ENCODE results near the gene PSAPL1. TPM values are rescaled to one million over a fixed set of nuclear protein-coding genes. Genes with fewer than 3 reads are reported as not detected.
"Not testable (repeated sequence)": the region's sequence is repeated elsewhere in the genome, so short reads cannot be mapped to it uniquely, and the experiment has no call there.

The PSAPL1 gene
- total and polyA plus RNA-seq, 2 donors = 0.05 TPM; not detected in 1

DNA sequence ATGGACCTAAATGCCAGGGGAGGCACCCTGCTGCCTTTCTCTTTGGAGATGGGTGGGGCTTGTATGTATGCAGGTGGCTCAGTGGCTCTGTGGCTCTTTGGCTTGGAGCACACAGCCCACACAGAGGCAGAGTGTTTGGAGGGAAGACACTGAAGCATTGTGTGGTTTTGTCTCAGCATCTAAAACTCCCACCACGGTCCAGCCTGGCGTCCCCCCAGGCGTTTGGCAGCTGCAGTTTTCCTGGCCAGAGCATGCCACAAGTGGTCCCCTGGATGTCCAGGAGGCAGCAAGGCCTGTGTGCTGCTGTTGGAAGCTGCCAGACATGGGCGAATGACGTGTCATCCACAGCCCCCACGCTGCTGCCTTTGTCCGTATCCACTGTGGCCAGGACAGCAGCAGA, 32.2 kb upstream of the PSAPL1 start:
- Histone ChIP-seq H3K36me3 (ENCODE audit: insufficient read depth) (no peaks in the 10 kb centered on the region), H3K4me1 (ENCODE audit: insufficient read depth) (no peaks in the 10 kb centered on the region), H3K27ac (ENCODE audit: low read depth) (no peak overlapping the region), H3K4me3 (ENCODE audit: low read depth, low read length) (no peak overlapping the region)
- DNase-seq (ENCODE audit: extremely low spot score) = no peak
- 95% methylated on average over 7 of the region's 7 CpGs for WGBS

DNA sequence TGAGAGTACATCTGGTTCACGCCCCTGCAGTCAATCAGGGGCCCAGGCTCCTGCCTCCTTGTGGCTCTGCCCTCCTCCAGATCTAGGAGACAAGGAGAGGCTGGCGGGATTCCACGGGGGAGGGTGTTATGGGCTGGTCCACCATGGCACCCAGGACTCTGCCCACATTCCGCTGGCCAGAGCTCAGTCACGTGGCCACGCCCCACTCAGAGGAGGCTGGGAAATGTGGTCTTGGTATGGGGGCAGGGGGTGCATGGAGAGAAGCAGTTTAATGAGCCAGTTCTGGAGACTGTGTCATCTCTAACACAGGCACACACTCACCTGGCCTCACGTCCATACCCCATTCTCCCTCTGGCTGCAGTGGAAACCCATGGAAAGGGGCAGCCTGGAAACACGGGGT, 31.5 kb upstream of the PSAPL1 start:
- H3K4me1 ChIP-seq (ENCODE audit: insufficient read depth) = no peaks in the 10 kb centered on the region
- WGBS = 96% methylated on average over 8 of the region's 8 CpGs
- no peak for DNase-seq (ENCODE audit: extremely low spot score)
- no peak overlapping the region for H3K27ac ChIP-seq (ENCODE audit: low read depth)
- H3K4me3 ChIP-seq (ENCODE audit: low read depth, low read length) = no peak overlapping the region
- H3K36me3 ChIP-seq (ENCODE audit: insufficient read depth) = no peaks in the 10 kb centered on the region

DNA sequence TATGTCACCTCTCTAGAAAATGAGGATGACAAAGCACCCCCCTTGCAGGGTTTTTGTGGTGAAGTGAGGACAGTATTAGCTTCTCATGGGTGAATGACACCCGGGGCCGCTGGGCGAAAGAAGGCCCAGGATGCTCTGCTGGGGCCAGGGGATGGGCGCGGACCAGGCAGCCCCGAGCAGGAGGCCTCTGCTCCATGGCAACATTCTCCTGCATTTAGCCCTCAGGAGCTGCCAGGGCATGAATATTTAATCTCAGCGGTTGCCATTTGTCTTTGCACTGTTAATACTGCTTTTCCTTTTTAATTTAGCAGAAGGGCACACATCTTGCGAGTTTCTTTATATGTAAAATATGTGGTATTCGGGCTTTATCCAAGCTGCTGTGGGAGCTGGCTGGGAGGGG, 30.3 kb upstream of the PSAPL1 start:
- WGBS = 95% methylated on average over 9 of the region's 9 CpGs
- no peak overlapping the region for H3K4me3 ChIP-seq (ENCODE audit: low read depth, low read length)

DNA sequence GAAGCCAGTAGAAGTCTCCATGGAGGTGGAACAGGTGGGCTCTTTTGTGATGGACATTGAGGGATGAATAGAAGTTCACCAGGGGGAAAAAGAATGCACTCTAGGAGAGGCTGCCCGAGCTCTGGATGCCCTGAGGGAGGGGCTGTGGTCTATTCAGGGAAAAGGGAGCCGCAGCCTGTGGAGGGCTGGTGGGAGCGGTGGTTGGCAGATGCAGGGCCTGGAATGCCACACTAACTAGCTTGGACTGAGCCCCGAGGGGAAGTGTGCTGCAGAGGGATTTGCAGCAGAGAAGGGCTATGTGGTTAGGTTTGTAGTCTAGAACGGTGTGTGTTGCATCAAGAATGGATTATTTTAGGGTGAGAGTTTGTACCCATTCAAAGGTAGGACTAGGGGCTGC, 29.5 kb upstream of the PSAPL1 start:
- WGBS = 93% methylated on average over 5 of the region's 5 CpGs
- Histone ChIP-seq H3K4me1 (ENCODE audit: insufficient read depth) (no peaks in the 10 kb centered on the region), H3K4me3 (ENCODE audit: low read depth, low read length) (no peak overlapping the region), H3K36me3 (ENCODE audit: insufficient read depth) (no peaks in the 10 kb centered on the region), H3K27ac (ENCODE audit: low read depth) (no peak overlapping the region)
- no peak for DNase-seq (ENCODE audit: extremely low spot score)

More for the DNA sequence above, 30.3 kb upstream of the PSAPL1 start:
- no peak for DNase-seq (ENCODE audit: extremely low spot score)
- Histone ChIP-seq H3K27ac (ENCODE audit: low read depth) (no peak overlapping the region), H3K4me1 (ENCODE audit: insufficient read depth) (no peaks in the 10 kb centered on the region), H3K36me3 (ENCODE audit: insufficient read depth) (no peaks in the 10 kb centered on the region)

DNA sequence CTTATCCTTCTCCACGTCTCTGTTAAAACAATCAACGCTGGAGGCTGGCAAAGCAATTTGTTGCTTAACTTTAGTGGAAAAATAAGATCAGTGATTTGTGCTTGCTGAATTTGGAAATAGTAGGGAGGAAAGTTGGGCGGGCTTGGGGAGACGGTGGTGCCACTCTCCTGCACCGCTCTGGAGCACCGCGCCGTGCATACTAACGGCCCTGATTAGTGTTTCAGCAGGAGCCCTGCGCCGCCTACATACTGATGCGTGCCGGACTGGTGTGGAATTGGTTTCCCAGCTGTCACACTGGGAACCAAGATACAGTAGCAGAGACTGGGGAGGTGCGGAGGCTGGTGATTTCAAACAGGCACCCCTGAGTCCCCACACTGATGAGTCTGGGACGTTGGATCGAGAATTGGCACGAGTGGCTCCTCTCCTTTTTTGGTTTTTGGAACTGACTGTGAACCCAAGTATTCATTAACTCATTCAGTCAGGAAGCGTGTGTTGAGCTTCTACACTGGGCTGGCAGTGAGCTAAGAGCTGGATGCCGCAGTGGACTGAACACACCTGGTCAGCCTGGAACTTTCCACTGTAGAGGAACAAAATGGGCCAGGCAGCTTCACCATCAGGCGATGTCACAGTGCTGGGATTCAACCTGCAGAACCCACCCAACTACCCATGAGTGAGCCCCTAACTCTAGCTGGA, 29.0 kb upstream of the PSAPL1 start:
- Histone ChIP-seq H3K36me3 (ENCODE audit: insufficient read depth) (no peaks in the 10 kb centered on the region), H3K27ac (ENCODE audit: low read depth) (no peak overlapping the region), H3K4me1 (ENCODE audit: insufficient read depth) (no peaks in the 10 kb centered on the region), H3K4me3 (ENCODE audit: low read depth, low read length) (no peak overlapping the region)
- WGBS = 69% methylated on average over 20 of the region's 20 CpGs
- no peak for DNase-seq (ENCODE audit: extremely low spot score)

DNA sequence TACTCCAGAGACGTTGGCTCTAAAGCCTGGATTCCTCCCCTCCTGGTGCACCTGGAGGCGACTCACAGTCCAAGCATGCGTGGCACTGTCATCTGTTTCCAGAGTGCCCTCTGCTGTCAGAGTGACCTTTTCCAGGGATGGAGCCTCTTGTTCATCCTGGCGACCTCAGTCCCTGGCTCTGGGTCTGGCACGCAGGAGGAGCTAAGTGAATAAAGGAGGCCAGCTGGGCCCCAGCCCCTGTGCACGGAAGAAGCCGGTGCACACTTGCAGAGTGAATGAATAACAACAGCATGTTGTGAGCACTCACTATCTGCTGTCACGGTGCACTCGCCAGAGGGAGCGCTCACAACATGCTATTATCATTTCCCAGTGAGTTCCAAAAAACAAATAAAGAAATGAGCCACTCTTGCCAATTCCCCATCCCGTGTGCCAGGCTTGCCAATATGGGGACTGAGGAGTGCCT, 27.8 kb upstream of the PSAPL1 start:
- DNase-seq (ENCODE audit: extremely low spot score) = no peak
- WGBS = 45% methylated on average over 11 of the region's 11 CpGs
- no peaks in the 10 kb centered on the region for H3K4me1 ChIP-seq (ENCODE audit: insufficient read depth)
- H3K36me3 ChIP-seq (ENCODE audit: insufficient read depth) = no peaks in the 10 kb centered on the region
- no peak overlapping the region for H3K27ac ChIP-seq (ENCODE audit: low read depth)
- no peak overlapping the region for H3K4me3 ChIP-seq (ENCODE audit: low read depth, low read length)

DNA sequence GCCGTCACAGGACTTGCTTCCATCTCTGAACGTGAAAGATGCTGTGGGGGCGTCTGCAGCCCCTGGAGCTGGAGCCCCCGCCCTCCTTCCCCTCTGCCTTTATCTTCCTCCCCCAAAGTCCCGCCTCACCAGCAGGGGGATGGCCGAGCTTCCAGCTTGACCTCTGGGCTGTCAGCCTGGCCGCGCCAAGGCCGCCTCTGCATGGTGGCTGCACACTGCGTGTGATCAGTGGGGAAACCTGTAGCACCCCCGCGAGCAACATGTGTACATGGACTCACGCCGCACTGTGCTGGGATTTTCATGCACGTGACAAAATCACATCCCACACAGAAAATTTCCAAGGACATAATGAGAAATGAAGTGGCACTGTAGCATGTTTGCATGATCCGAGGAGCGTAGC, 26.5 kb upstream of the PSAPL1 start:
- WGBS = 85% methylated on average over 17 of the region's 17 CpGs
- DNase-seq (ENCODE audit: extremely low spot score) = no peak
- Histone ChIP-seq H3K36me3 (ENCODE audit: insufficient read depth) (no peaks in the 10 kb centered on the region), H3K4me3 (ENCODE audit: low read depth, low read length) (no peak overlapping the region), H3K4me1 (ENCODE audit: insufficient read depth) (no peaks in the 10 kb centered on the region), H3K27ac (ENCODE audit: low read depth) (no peak overlapping the region)

DNA sequence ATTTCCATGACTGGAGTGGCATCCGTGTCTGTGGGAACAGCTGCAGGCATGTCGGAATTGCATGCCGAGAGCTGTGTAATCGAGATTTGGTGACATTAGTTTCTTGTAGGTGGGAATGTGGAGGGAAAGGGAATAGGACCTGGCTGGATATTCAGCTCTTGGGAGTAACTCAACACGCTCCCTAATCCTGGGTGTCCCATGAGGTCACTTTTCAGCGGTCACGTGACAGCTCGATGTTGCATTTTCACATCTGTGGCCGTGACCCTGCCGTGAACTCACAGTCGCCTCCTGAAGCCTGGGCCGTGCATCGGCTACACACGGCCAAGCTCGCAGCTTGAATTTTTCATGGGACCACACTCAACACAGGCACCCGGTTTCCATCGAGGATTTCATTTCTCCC, 25.8 kb upstream of the PSAPL1 start:
- WGBS = 49% methylated on average over 17 of the region's 17 CpGs
- Histone ChIP-seq H3K4me3 (ENCODE audit: low read depth, low read length) (no peak overlapping the region), H3K36me3 (ENCODE audit: insufficient read depth) (no peaks in the 10 kb centered on the region), H3K4me1 (ENCODE audit: insufficient read depth) (no peaks in the 10 kb centered on the region), H3K27ac (ENCODE audit: low read depth) (no peak overlapping the region)
- no peak for DNase-seq (ENCODE audit: extremely low spot score)

DNA sequence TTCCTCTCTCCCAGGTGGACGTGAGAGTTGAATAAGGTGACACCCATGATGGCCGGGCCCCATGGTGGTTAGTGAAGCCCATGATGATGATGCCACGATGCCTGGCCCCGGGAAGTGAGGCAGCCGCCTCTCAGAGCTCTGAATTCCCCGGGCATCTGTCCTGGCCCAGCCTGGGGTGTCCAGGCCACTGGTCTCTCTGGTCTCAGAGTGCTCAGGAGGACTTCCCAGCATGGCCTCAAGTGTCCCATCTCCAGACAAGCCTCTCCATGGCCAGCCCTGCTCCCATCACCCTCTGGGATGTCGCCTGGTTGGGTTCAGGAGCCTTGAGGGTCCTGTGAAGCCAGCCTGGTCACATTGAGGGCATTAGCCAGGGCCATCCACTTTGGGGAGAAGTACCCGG, 24.7 kb upstream of the PSAPL1 start:
- WGBS = 97% methylated on average over 8 of the region's 8 CpGs
- no peaks in the 10 kb centered on the region for H3K36me3 ChIP-seq (ENCODE audit: insufficient read depth)
- H3K27ac ChIP-seq (ENCODE audit: low read depth) = no peak overlapping the region
- no peaks in the 10 kb centered on the region for H3K4me1 ChIP-seq (ENCODE audit: insufficient read depth)
- no peak overlapping the region for H3K4me3 ChIP-seq (ENCODE audit: low read depth, low read length)
- DNase-seq (ENCODE audit: extremely low spot score) = no peak

DNA sequence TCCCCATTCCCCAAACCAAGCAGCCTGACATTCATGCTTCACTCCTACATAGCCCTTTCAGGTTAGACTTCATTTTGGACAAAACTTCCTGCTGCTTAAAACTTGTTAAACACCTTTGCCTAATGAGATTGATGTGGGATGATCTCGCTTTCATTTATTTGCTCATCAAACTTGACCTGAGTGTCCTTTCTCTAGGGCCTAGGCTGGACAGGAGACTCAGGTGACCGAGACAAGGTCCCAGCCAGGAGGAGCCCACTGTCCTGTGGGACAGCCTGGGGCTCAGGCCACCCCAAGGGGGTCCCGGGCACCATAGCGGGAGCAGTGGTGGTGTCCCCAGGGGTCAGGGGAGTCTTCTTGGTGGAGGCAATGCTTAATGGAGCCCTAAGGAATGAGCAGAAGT, 23.7 kb upstream of the PSAPL1 start:
- WGBS = 94% methylated on average over 4 of the region's 4 CpGs
- no peaks in the 10 kb centered on the region for H3K4me1 ChIP-seq (ENCODE audit: insufficient read depth)
- H3K4me3 ChIP-seq (ENCODE audit: low read depth, low read length) = no peak overlapping the region
- DNase-seq (ENCODE audit: extremely low spot score) = no peak
- H3K27ac ChIP-seq (ENCODE audit: low read depth) = no peak overlapping the region
- no peaks in the 10 kb centered on the region for H3K36me3 ChIP-seq (ENCODE audit: insufficient read depth)

DNA sequence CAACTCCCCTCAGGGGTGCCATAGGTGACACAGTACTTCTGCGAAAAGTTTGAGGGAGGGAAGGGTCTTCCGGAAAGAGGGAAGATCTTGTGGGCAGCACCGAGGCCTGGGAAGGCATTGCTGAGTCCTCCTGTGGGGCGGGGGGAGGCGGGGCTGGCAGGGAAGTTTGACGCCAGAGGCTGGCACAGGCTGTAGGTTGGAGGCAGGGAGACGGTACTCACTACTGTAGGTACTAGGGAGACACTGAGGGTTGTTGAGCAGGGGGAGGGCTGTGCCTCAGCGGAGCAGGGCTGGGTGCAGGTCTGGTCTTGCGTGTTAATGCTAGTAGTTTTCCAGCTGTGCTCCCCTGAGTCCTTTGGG, 23.3 kb upstream of the PSAPL1 start:
- WGBS = 89% methylated on average over 9 of the region's 9 CpGs
- no peak for DNase-seq (ENCODE audit: extremely low spot score)
- Histone ChIP-seq H3K27ac (ENCODE audit: low read depth) (no peak overlapping the region), H3K36me3 (ENCODE audit: insufficient read depth) (no peaks in the 10 kb centered on the region), H3K4me1 (ENCODE audit: insufficient read depth) (no peaks in the 10 kb centered on the region), H3K4me3 (ENCODE audit: low read depth, low read length) (no peak overlapping the region)

DNA sequence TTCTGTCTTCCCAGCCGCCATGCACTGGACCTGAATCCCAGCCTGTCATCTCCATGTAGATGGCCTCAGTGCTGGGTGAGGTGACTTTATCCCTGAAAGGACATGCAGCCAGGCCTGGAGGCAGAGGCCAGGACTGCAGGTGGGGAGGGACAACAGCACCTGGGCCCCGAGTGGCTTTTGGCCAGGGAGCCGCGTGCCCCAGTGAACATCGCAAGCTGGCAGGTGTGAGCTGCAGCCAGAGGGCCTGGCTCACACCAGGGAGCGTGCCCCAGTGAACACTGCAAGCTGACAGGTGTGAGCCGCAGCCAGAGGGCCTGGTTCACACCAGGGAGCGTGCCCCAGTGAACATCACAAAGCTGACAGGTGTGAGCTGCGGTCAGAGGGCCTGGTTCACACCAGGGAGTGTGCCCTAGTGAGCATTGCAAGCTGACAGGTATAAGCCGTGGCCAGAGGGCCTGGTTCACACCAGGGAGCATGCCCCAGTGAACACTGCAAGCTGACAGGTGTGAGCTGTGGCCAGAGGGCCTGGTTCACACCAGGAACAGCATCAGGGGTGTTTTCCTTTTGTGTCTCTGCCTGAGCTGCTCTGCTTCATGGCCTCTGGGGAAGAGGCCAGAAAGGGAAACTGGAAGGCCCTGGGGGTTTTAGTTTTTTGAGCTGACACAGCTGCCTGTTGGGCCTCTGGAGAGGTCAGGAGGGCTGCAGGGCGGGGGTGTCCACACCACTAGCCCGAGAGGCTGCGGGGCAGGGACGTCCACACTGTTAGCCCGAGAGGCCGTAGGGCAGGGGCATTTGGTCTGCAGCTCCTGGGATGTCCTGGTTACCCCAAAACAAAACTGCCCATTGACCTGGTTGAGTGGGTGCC, 22.7 kb upstream of the PSAPL1 start:
- Histone ChIP-seq H3K4me1 (ENCODE audit: insufficient read depth) (no peaks in the 10 kb centered on the region), H3K4me3 (ENCODE audit: low read depth, low read length) (no peak overlapping the region), H3K27ac (ENCODE audit: low read depth) (no peak overlapping the region), H3K36me3 (ENCODE audit: insufficient read depth) (no peaks in the 10 kb centered on the region)
- 87% methylated on average over 16 of the region's 16 CpGs for WGBS
- DNase-seq (ENCODE audit: extremely low spot score) = no peak

DNA sequence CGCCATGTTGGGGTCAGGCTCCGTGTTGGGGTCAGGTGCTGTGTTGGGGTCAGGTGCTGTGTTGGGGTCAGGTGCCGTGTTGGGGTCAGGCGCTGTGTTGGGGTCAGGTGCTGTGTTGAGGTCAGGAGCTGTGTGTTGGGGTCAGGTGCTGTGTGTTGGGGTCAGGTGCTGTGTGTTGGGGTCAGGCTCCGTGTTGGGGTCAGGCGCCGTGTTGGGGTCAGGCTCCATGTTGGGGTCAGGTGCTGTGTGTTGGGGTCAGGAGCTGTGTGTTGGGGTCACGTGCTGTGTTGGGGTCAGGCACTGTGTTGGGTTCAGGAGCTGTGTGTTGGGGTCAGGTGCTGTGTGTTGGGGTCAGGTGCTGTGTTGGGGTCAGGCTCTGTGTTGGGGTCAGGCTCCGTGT, 18.1 kb upstream of the PSAPL1 start:
- H3K4me1 ChIP-seq (ENCODE audit: insufficient read depth); DNase-seq (ENCODE audit: extremely low spot score); H3K27ac ChIP-seq (ENCODE audit: low read depth); H3K36me3 ChIP-seq (ENCODE audit: insufficient read depth); H3K4me3 ChIP-seq (ENCODE audit: low read depth, low read length): not testable (repeated sequence)
- WGBS = 91% methylated on average over 9 of the region's 9 CpGs

DNA sequence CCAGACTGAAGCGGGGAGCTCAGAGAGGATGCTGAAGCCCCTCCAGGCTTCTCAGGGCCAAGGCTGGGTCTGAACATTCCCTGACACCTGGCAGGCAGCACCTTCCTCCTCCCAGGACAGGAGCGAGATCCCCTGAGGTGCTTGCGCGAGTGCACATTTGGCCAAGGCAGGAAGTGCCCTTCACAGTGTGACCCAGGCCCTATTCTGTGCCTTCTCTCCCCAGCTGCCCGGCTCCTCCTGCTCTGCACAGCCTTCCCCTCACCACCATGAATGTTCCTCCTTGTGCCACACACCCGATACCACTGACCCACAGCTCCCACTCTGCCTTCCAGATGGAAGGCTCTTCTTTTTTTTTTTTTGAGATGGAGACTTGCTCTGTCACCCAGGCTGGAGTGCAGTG, 17.1 kb upstream of the PSAPL1 start:
- H3K4me1 ChIP-seq (ENCODE audit: insufficient read depth) = no peaks in the 10 kb centered on the region
- no peak overlapping the region for H3K27ac ChIP-seq (ENCODE audit: low read depth)
- DNase-seq (ENCODE audit: extremely low spot score) = no peak
- H3K4me3 ChIP-seq (ENCODE audit: low read depth, low read length) = no peak overlapping the region
- H3K36me3 ChIP-seq (ENCODE audit: insufficient read depth) = no peaks in the 10 kb centered on the region
- 95% methylated on average over 6 of the region's 6 CpGs for WGBS

Measured in urinary bladder (tissue), 4 donors.